ENCODE measurements around the gene SAA2.

Gene SAA2

GRCh38 chr11:18235394-18236334 is 12.8 kb downstream of the SAA2 start:
- no peak overlapping the region for H3K27ac ChIP-seq
- DNase-seq (ENCODE audit: low spot score): no peak
- no peak overlapping the region for H3K4me3 ChIP-seq
- no peak for TF ChIP-seq CTCF (IDR thresholded peaks at IDR 0.05)

- H3K27ac ChIP-seq: no peak overlapping the region
- no peak for TF ChIP-seq CTCF (IDR thresholded peaks at IDR 0.05)
- no peak for DNase-seq (ENCODE audit: low spot score)
- no peak overlapping the region for H3K4me3 ChIP-seq
Measured at GRCh38 chr11:18233912-18234311, 14.6 kb downstream of the SAA2 start.

GRCh38 chr11:18230859-18231258 is 17.6 kb downstream of the SAA2 start:
- TF ChIP-seq CTCF (IDR thresholded peaks at IDR 0.05): no peak
- Histone ChIP-seq H3K4me3 (no peak overlapping the region), H3K27ac (no peak overlapping the region)
- no peak for DNase-seq (ENCODE audit: low spot score)

DNA sequence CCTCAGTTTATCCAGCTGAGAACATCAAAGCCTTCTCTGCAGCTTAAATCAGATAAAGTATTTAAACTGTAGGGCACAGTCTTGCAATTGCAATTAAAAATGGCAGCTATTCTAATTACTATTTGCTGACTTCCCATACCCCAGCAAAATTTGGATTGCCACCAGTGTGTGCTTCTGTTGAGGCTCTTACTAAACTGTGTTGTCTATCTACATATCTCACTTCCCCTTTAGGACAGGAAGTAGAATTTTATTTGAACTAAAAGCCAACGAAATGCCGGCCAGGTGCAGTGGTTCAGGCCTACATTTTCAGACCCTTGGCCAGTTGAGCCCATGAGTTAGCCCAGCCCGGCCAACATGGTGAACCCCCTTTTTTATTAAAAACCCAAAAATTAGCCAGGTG is 19.0 kb downstream of the SAA2 start:
- Histone ChIP-seq H3K4me3 (no peak overlapping the region), H3K27ac (no peak overlapping the region)
- TF ChIP-seq CTCF (IDR thresholded peaks at IDR 0.05): no peak
- no peak for DNase-seq (ENCODE audit: low spot score)

- TF ChIP-seq CTCF (IDR thresholded peaks at IDR 0.05): no peak
- no peak for DNase-seq (ENCODE audit: low spot score)
- H3K27ac ChIP-seq: no peak overlapping the region
- H3K4me3 ChIP-seq: no peak overlapping the region
Measured at GRCh38 chr11:18225913-18226312, 22.6 kb downstream of the SAA2 start.

GRCh38 chr11:18223591-18224387 is 24.7 kb downstream of the SAA2 start:
- no peak for TF ChIP-seq CTCF (IDR thresholded peaks at IDR 0.05)
- DNase-seq (ENCODE audit: low spot score): no peak

More at GRCh38 chr11:18223591-18224387, 24.7 kb downstream of the SAA2 start:
- no peak overlapping the region for H3K4me3 ChIP-seq
- no peak overlapping the region for H3K27ac ChIP-seq

All from coronary artery (tissue), 2 donors.